Measurements from ENCODE around the gene PRC1. TPM values are rescaled to one million over a fixed set of nuclear protein-coding genes. Genes with fewer than 3 reads are reported as not detected.

Gene PRC1
- total RNA-seq, 1 experiment from 2014 or later, result 260 TPM

DNA sequence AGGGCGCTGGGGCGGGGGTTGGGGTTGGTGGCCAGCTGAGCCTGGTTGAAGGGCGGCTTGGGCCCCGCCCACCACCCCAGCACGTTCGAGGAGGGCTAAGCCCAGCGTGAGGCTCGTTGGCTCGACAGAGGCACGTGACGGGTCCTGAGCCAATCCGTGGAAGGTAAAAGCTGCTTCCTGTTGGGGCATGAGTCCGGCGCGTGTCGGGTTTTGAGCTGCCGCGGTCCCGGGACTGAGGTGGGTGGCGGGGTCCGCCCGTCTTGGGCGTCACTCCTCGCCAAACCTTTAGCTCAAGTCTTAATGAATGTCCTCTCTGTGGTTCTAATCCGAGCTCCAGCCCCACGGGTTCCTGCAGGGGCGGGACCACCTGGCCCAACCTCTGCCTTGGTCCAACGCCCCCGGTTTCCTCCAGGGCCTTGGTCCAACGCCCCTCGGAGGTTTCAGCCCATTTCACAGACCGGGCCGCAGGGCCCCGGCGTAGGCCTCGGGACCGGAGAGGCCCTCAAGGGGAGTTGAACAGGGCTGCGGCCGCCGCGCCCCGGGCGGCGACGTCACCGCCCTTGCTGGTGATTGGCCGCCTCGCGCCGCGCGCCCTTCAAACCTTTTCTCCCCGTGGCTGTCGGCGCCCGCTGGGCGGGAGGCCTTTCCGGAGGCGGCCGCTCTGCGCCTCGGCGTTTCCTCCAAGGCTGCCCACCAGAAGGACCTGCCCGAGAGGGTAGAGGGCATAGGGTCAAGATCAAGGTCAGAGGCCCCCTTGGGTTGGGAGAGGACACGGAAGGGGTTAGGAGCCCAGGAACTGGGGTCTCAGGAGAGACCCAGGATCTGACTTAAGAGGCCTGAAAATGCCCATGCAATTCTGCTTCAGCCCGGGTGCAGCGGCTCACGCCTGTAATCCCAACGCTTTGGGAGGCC lies 39.4 kb downstream of the PRC1 start, which contains the start of gene RCCD1:
Gene RCCD1, plus strand, starts transcription at position 173 of the 912 bp plus-strand sequence. CDS start 1,851 bp downstream, outside the sequence.
- CTCF ChIA-PET, result interaction anchor here (0.7 to 3.2 kb wide), 5 partner anchors 20 to 476 kb away, joined by 3 to 23 read pairs (median 6); partner anchors contain the start of genes HDDC3 and UNC45A
- TSS peak; percentile 73 for BruUV-seq (replicated peaks)
- H3K27me3 Mint-ChIP-seq (ENCODE audit: unreplicated experiment), result no peaks in the 10 kb centered on the region
- H3K36me3 Mint-ChIP-seq (ENCODE audit: insufficient read depth, unreplicated experiment), result peaks cover 59% of the 10 kb centered on the region
- H3K27ac Mint-ChIP-seq (ENCODE audit: unreplicated experiment), result peak within 1 kb of the TSS; percentile 78
- H3K4me1 Mint-ChIP-seq (ENCODE audit: low read depth, unreplicated experiment), result no peaks in the 10 kb centered on the region
- TF ChIP-seq, protein P1, sequence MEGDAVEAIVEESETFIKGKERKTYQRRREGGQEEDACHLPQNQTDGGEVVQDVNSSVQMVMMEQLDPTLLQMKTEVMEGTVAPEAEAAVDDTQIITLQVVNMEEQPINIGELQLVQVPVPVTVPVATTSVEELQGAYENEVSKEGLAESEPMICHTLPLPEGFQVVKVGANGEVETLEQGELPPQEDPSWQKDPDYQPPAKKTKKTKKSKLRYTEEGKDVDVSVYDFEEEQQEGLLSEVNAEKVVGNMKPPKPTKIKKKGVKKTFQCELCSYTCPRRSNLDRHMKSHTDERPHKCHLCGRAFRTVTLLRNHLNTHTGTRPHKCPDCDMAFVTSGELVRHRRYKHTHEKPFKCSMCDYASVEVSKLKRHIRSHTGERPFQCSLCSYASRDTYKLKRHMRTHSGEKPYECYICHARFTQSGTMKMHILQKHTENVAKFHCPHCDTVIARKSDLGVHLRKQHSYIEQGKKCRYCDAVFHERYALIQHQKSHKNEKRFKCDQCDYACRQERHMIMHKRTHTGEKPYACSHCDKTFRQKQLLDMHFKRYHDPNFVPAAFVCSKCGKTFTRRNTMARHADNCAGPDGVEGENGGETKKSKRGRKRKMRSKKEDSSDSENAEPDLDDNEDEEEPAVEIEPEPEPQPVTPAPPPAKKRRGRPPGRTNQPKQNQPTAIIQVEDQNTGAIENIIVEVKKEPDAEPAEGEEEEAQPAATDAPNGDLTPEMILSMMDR (IDR thresholded peaks at IDR 0.05; ENCODE audit: unreplicated experiment), result no peak
- no peaks in the 10 kb centered on the region for H3K9me3 Mint-ChIP-seq (ENCODE audit: low read depth, unreplicated experiment)
- H3K4me3 Mint-ChIP-seq (ENCODE audit: low read depth, unreplicated experiment), result peak within 1 kb of the TSS; percentile 92
- DNase-seq, result peak; percentile 97
- intact Hi-C loops (cut with micrococcal nuclease; ENCODE audit: unreplicated experiment), result loop anchor here (5.0 to 10.0 kb wide), 2 partner anchors 77 to 320 kb away; no protein-coding TSS in a partner anchor

DNA sequence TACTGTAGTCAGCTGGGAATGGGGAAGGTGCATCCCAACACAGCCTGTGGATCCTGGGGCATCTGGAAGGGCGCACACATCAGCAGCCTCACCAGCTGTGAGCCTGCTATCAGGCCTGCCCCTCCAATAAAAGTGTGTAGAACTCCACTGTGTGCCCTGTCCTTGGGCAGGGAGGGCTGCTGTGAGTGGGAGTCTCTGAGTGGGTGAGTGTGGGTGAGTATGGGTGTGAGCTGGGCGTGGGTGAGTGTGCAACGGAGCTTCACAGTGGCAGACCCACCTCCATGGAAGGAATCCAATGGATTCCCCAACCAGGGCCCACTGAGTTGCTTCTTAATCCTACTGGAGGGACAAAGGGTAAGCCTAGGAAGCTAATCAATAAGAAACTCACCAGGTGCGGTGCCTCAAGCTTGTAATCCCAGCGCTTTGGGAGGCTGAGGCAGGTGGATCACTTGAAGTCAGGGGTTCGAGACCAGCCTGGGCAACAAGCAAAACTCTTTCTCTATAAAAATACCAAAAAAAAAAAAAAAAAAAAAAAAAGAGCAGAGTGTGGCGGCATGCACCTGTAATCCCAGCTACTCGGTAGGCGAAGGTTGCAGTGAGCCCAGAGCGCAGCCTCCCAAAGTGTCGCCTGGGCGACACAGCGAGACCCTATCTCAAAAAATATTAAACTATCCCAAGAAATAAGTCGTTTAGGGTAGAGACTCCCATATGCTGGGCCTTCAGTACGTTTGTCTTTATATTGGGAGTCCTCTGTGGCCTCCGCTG lies 40.2 kb downstream of the PRC1 start:
- H3K27ac Mint-ChIP-seq (ENCODE audit: unreplicated experiment), result peak overlapping the region; percentile 78
- peak overlapping the region; percentile 92 for H3K4me3 Mint-ChIP-seq (ENCODE audit: low read depth, unreplicated experiment)
- H3K4me1 Mint-ChIP-seq (ENCODE audit: low read depth, unreplicated experiment), result no peaks in the 10 kb centered on the region
- H3K9me3 Mint-ChIP-seq (ENCODE audit: low read depth, unreplicated experiment), result no peaks in the 10 kb centered on the region
- no peaks in the 10 kb centered on the region for H3K27me3 Mint-ChIP-seq (ENCODE audit: unreplicated experiment)
- CTCF ChIA-PET, result interaction anchor here (0.7 to 3.2 kb wide), 4 partner anchors 19 to 475 kb away, joined by 3 to 23 read pairs (median 8); partner anchors contain the start of gene UNC45A
- peaks cover 60% of the 10 kb centered on the region for H3K36me3 Mint-ChIP-seq (ENCODE audit: insufficient read depth, unreplicated experiment)
- intact Hi-C loops (cut with micrococcal nuclease; ENCODE audit: unreplicated experiment), result loop anchor here (10.0 kb wide), 1 partner anchor 321 kb away; no protein-coding TSS in a partner anchor
- TF ChIP-seq, protein P1 (IDR thresholded peaks at IDR 0.05; ENCODE audit: unreplicated experiment), result no peak
- DNase-seq, result no peak
- BruUV-seq (replicated peaks), result no TSS peak

DNA sequence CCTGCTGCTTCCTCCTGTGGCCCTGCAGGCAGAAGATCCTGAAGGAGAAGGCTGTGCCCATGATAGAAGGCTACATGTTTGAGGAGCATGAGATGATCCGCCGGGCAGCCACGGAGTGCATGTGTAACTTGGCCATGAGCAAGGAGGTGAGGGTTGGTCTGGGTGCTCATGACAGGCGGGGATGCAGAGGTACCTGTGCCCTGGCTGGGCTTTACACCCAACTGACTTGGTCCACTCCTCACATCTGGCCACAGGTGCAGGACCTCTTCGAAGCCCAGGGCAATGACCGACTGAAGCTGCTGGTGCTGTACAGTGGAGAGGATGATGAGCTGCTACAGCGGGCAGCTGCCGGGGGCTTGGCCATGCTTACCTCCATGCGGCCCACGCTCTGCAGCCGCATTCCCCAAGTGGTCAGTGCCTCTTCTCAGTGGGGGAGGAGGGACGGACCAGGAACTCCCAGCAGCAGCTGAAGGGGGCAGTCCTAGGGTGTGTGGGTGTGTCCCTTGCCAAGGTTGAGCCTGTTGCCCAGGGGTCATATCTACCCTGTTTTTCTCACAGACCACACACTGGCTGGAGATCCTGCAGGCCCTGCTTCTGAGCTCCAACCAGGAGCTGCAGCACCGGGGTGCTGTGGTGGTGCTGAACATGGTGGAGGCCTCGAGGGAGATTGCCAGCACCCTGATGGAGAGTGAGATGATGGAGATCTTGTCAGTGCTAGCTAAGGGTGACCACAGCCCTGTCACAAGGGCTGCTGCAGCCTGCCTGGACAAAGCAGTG lies 41.2 kb downstream of the PRC1 start:
- BruUV-seq (replicated peaks), result no TSS peak
- Mint-ChIP-seq H3K27ac (ENCODE audit: unreplicated experiment) (peak overlapping the region; percentile 78), H3K4me3 (ENCODE audit: low read depth, unreplicated experiment) (peak overlapping the region; percentile 18), H3K27me3 (ENCODE audit: unreplicated experiment) (no peaks in the 10 kb centered on the region), H3K4me1 (ENCODE audit: low read depth, unreplicated experiment) (no peaks in the 10 kb centered on the region), H3K36me3 (ENCODE audit: insufficient read depth, unreplicated experiment) (peaks cover 69% of the 10 kb centered on the region), H3K9me3 (ENCODE audit: low read depth, unreplicated experiment) (no peaks in the 10 kb centered on the region)
- intact Hi-C loops (cut with micrococcal nuclease; ENCODE audit: unreplicated experiment), result loop anchor here (10.0 kb wide), 1 partner anchor 322 kb away; no protein-coding TSS in a partner anchor
- no peak for DNase-seq
- CTCF ChIA-PET, result interaction anchor here (0.8 kb wide), 1 partner anchor 18 kb away, joined by 3 read pairs; the partner anchor contains the start of gene UNC45A
- TF ChIP-seq, protein P1 (IDR thresholded peaks at IDR 0.05; ENCODE audit: unreplicated experiment), result no peak
